ENCODE results near the gene C3orf52. TPM values are rescaled to one million over a fixed set of nuclear protein-coding genes. Genes with fewer than 3 reads are reported as not detected.

C3orf52 gene
- total RNA-seq, 6 donors from 2014 or later: 17.1 to 74.6 (median 28.4) TPM

GRCh38 chr3:112149136-112149535 is 62.9 kb downstream of the C3orf52 start:
- Histone ChIP-seq H3K4me1 (no peaks in the 10 kb centered on the region), H3K4me3 (no peak overlapping the region), H3K9me3 (peaks cover 0 to 23% (median 2%) of the 10 kb centered on the region in 4 donors), H3K27ac (no peak overlapping the region), H3K36me3 (no peaks in the 10 kb centered on the region), H3K27me3 (no peaks in the 10 kb centered on the region)
- no peak for TF ChIP-seq POLR2AphosphoS5 (IDR thresholded peaks at IDR 0.05)
- TF ChIP-seq CTCF (IDR thresholded peaks at IDR 0.05): no peak
- TF ChIP-seq EP300 (IDR thresholded peaks at IDR 0.05): no peak
- TF ChIP-seq POLR2A (IDR thresholded peaks at IDR 0.05): no peak
- ATAC-seq (ENCODE audit: low FRiP score in 2 of 2): no peak
- no peak for DNase-seq
- WGBS, 2 donors: 100% methylated on average over 1 of the region's 1 CpG; no CpG with 5 or more reads in 1 of the 2 donors

GRCh38 chr3:112167758-112168157 is 81.6 kb downstream of the C3orf52 start:
- no peak overlapping the region for H3K27ac ChIP-seq
- TF ChIP-seq EP300 (IDR thresholded peaks at IDR 0.05) (no peak), CTCF (IDR thresholded peaks at IDR 0.05) (no peak), POLR2A (IDR thresholded peaks at IDR 0.05) (no peak), POLR2AphosphoS5 (IDR thresholded peaks at IDR 0.05) (no peak)
- H3K36me3 ChIP-seq: no peaks in the 10 kb centered on the region
- H3K9me3 ChIP-seq: peaks cover 0 to 8% (median 0%) of the 10 kb centered on the region in 4 donors
- H3K27me3 ChIP-seq: no peaks in the 10 kb centered on the region
- no peak overlapping the region for H3K4me3 ChIP-seq
- no peaks in the 10 kb centered on the region for H3K4me1 ChIP-seq
- DNase-seq: no peak
- no peak for ATAC-seq (ENCODE audit: low FRiP score in 2 of 2)
- 80 to 92% methylated on average over 2 of the region's 2 CpGs for WGBS, 2 donors

Small RNA genes within 50 kb of the gene (small RNA-seq; reads per million reads assigned to genes)
- 0 reads per million in 4 donors for gene MIR567

Other genes with a start within 250 kb of the C3orf52 start
- gene PHLDB2, start 227.1 kb upstream of the C3orf52 start, total RNA-seq: 10 to 100 TPM; 22.4 to 67.1 (median 42.7) TPM
- gene ABHD10, start 107.4 kb upstream of the C3orf52 start, total RNA-seq: 10 to 100 TPM in 4 of 6 donors, 1 to 10 TPM in 2; 3.2 to 26.4 (median 18.1) TPM
- 1 to 10 TPM in 1 of 6 donors, not detected in 5; 1.5 TPM for gene TAGLN3, start 87.5 kb upstream of the C3orf52 start, total RNA-seq
- gene TMPRSS7, start 51.7 kb upstream of the C3orf52 start, total RNA-seq: under 1 TPM in 3 of 6 donors, not detected in 3; 0.15 to 0.39 (median 0.29) TPM
- under 1 TPM in 4 of 6 donors, not detected in 2; 0.31 to 0.81 (median 0.52) TPM for gene GCSAM, start 46.9 kb downstream of the C3orf52 start, total RNA-seq
- not detected for gene SLC9C1, start 207.8 kb downstream of the C3orf52 start, total RNA-seq
- gene CD200, start 246.8 kb downstream of the C3orf52 start, total RNA-seq: 1 to 10 TPM; 2.4 to 9.9 (median 4.5) TPM

All from upper lobe of left lung (tissue), 6 donors.